GM11168 (cell line): Measurements from ENCODE around the gene MAN1C1.
"Not testable (repeated sequence)": the region's sequence is repeated elsewhere in the genome, so short reads cannot be mapped to it uniquely, and the experiment has no call there.

Experiments
- in situ Hi-C: fragments of 300-500 bp; cut with MboI; formaldehyde crosslinking; loops from one replicate; pipeline ENCODE4 v1.12.0; 2022; ENCODE audit warnings: low sequenced_read_pairs; ENCODE audit not compliant: unreplicated experiment

The MAN1C1 gene

GRCh38 chr1:25651036-25651640, 34.5 kb downstream of the MAN1C1 start:
- in situ Hi-C loops = loop anchor here (10.0 kb wide), 1 partner anchor 684 kb away; no protein-coding TSS in a partner anchor

GRCh38 chr1:25651824-25652741, 35.5 kb downstream of the MAN1C1 start:
- in situ Hi-C loops = loop anchor here (10.0 kb wide), 1 partner anchor 683 kb away; no protein-coding TSS in a partner anchor

GRCh38 chr1:25653558-25653957, 37.0 kb downstream of the MAN1C1 start:
- in situ Hi-C loops = loop anchor here (10.0 kb wide), 1 partner anchor 681 kb away; no protein-coding TSS in a partner anchor

- in situ Hi-C loops = loop anchor here (10.0 kb wide), 1 partner anchor 681 kb away; no protein-coding TSS in a partner anchor
These were observed 37.6 kb downstream of the MAN1C1 start for GRCh38 chr1:25654109-25654660.

GRCh38 chr1:25657121-25657882, 40.7 kb downstream of the MAN1C1 start:
- in situ Hi-C loops = loop anchor here (10.0 kb wide), 1 partner anchor 677 kb away; no protein-coding TSS in a partner anchor

GRCh38 chr1:25657883-25658760, 41.5 kb downstream of the MAN1C1 start:
- in situ Hi-C loops = loop anchor here (10.0 kb wide), 1 partner anchor 677 kb away; no protein-coding TSS in a partner anchor

GRCh38 chr1:25658791-25659431, 42.3 kb downstream of the MAN1C1 start:
- in situ Hi-C loops = loop anchor here (10.0 kb wide), 1 partner anchor 676 kb away; no protein-coding TSS in a partner anchor

GRCh38 chr1:25661043-25661815, 44.6 kb downstream of the MAN1C1 start:
- in situ Hi-C loops = no loop called here

GRCh38 chr1:25662061-25662460, 45.5 kb downstream of the MAN1C1 start:
- in situ Hi-C loops = no loop called here

GRCh38 chr1:25662959-25663358, 46.4 kb downstream of the MAN1C1 start:
- in situ Hi-C loops = not testable (repeated sequence)

- in situ Hi-C loops = no loop called here
These were observed 48.0 kb downstream of the MAN1C1 start for GRCh38 chr1:25664357-25665199.

- in situ Hi-C loops = no loop called here
These were observed 49.9 kb downstream of the MAN1C1 start for GRCh38 chr1:25666460-25666859.

GRCh38 chr1:25668931-25669573, 52.5 kb downstream of the MAN1C1 start:
- in situ Hi-C loops = no loop called here

GRCh38 chr1:25669781-25670567, 53.4 kb downstream of the MAN1C1 start:
- in situ Hi-C loops = no loop called here

- in situ Hi-C loops = no loop called here
These were observed 55.3 kb downstream of the MAN1C1 start for GRCh38 chr1:25671929-25672328.
